HK-2 (cell line): ENCODE measurements around the gene OR10W1.
A peak's percentile ranks its signal among the peaks of the same experiment; 100 is the strongest.

ENCODE experiments used
- DNase-seq: peaks from one replicate; pipeline ENCODE4 v3.0.0-alpha.2; 2018; ENCODE audit not compliant: unreplicated experiment

OR10W1 gene

DNA sequence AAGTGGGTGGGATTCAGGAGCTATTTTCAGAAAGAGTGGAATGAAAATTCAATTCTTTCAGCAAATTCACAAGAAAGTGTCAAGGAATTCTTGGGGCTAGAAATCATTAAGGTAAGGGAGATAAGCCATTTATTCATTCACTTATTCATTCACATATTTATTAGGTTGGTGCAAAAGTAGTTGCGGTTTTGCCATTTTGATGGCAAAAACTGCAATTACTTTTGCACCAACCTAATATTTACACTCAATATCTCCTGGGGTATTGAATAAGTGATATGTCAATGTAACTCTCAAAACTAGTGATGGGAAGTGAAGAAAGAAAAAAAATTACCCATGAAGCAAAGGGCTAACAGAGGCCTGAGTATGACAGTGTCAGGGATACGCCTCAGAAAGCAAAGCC lies at the start of gene OR10W1:
Gene OR10W1 (minus strand): TSS at position 119 of the 400 bp plus-strand sequence. CDS start 402 bp downstream, outside the sequence.
- no peak for DNase-seq

DNA sequence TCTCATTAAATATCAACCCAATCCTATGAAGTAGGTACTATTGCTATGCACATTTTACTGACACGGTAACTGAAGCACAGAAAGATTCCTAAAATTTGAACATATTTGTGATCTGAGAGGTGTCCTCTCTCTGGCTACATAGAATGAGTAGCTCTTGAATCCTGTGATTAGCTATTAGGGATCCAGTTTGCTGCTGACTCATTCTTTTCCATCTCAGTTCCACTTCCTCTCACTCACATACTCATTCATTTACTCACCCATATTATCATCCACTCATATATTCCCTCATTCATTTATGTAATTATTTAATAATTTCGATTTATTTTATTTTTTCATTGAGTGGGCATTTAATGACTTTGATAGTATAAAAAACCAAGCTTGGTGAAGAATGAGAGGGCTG lies 48.1 kb upstream of the OR10W1 start:
- DNase-seq: no peak

DNA sequence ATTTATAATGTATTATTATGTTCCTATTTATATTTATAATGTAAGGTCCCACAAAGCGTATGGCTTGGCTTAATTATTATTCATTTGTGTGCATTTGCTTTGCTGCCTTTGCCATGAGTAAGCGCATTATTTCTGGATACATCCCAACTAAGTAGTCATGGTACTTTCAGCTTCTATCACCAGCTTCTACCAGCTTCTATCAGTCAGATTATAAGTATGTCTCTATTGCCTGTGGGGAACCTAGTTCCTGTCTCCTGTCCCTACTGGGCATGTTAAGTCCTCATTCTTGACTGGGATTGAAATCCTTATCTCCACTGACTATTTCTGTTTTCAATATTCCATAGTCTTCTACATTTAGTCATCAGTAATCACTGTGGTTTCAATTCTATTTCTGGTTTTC lies 33.5 kb upstream of the OR10W1 start:
- DNase-seq: no peak

DNA sequence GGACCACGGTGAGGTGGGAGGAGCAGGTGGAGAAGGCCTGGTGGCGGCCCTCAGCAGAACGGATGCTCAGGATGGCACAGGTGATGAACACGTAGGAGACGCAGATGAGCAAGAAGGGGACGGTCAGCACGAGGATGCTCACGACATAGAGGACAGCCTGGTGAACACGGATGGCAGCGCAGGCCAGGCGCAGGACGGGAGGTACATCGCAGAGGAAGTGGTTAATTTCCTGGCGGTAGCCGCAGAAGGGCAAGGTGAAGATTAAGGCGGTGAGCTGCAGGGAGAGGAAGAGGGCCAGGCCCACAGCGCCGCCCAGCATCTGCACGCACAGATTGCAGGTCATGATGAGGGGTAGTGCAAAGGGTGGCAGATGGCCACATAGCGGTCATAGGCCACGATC lies 24.0 kb upstream of the OR10W1 start:
- no peak for DNase-seq

DNA sequence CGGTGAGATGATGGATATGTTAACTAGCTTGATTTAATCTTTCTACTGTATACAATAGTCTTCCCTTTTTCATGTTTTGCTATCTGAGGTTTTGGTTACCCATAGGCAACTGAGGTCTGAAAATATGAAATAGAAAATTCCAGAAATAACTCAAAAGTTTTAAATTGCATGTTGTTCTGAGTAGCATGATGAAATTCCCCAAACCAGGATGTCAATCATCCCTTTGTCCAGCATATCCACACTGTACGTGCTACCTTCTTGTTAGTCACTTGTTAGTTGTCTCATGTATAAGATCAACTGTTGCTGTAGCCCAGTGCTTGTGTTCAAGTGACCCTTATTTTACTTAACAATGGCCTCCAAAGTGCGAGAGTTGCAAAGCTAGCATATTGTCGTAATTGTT lies 21.2 kb upstream of the OR10W1 start:
- DNase-seq: no peak

DNA sequence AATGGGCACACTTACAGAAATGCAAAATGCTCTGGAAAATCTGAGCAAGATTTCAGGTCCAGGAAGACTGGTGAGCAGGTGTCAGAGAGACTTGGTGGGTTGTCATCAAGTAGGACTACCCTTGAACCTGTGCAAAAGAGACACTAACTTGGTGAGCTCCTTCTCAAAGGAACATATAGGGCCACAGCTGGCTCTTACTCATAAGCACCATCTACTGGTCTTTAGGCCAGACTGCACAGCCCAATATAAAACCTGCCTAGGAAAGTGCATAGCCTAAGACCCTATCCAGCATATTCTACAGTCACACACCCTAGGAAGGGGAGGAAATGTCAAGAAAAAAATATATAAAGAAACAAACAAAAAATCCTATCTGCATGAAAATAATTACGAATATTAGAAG lies 18.2 kb upstream of the OR10W1 start:
- peak; percentile 6 for DNase-seq

- DNase-seq: no peak
Observed at GRCh38 chr11:58285483-58286040, 17.5 kb upstream of the OR10W1 start.

DNA sequence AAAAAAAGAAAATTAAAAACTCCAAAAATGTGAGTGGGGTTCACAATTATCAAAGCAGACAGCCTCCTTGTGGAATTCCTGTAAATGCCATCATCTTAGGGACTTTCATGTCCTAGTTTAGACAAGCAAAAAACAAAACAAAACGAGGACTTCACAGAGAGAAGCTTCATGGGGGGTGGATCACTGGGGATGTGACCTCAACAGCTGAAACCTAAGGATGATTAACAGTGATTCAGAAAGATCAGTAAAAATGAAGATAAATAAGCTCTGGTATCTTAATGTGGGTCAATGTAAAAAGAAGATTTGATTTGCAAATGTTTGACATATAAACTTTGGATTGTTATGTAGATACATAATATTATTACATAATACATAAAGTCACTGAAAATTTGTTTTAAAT lies 8.1 kb upstream of the OR10W1 start:
- DNase-seq: no peak

DNA sequence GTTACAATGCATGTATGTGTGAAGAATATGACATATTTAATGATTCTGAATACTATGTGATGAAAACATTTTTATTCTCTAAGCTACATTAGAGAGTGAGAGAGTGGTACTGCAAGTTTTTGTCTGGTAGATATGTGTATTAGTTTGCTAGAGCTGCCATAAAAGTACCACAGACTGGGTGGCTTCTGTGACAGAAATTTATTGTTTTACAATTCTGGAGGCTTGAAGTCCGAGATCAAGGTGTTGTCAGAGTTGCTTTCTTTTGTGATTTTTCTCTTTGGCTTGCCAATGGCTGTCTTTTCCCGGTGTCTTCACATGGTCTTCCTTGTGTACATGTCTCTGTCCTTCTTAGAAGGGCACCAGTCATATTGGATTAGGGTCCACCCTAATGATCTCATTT lies 6.9 kb upstream of the OR10W1 start:
- no peak for DNase-seq

DNA sequence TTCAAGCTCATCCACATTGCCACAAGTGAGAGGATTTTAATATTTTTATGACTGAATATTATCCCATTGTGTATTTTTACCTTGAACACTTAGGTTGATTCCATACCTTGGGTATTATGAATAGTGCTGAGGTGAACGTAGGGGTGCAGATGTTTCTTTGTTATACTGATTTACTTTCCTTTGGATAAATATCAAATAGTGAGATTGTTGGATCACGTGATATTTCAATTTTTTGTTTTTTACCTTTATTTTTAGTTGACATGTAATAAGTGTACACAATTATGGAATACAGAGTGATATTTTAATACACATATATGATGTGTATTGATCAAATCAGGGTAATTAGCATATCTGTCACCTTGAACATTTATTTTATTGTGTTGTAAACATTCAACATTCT lies 8.1 kb downstream of the OR10W1 start:
- DNase-seq: no peak

GRCh38 chr11:58254936-58255335 lies 13.1 kb downstream of the OR10W1 start:
- no peak for DNase-seq

DNA sequence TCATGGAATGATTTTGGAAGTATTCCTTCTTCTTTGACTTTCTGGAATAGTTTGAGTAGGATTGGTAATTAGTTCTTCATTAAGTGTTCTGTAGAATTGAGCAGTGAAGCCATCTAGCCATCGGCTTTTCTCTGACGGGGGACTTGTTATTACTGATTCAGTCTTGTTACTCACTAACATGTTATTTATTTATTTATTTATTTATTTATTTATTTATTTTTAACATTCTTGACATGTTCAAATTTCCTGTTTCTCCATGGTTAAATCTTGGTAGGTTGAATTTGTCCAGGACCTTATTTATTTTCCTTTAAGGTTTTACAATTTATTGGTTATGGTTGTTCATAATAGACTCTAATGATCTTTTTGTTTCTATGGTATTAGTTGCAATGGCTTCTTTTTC lies 24.1 kb downstream of the OR10W1 start:
- no peak for DNase-seq

DNA sequence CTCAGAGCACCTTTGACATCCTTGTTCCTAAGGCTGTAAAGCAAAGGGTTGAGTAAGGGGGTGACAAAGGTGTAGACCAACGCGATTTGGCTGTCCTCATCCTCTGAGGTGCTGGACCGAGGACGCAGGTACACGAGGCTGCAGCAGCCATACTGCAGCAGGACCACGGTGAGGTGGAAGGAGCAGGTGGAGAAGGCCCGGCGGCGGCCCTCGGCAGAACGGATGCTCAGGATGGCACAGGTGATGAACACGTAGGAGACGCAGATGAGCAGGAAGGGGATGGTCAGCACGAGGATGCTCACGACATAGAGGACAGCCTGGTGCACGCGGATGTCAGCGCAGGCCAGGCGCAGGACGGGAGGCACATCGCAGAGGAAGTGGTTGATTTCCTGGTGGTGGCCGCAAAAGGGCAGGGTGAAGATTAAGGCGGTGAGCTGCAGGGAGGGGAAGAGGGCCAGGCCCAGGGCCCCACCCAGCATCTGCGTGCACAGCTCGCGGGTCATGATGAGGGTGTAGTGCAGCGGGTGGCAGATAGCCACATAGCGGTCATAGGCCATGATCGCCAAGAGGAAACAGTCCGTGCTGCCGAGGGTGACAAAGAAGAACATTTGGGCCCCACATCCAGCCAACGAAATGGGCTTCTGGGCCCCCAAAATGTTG lies 40.0 kb downstream of the OR10W1 start:
- no peak for DNase-seq

GRCh38 chr11:58222721-58223120 lies 45.3 kb downstream of the OR10W1 start:
- DNase-seq: no peak
